ENCODE results near the gene SRPK2. TPM values are rescaled to one million over a fixed set of nuclear protein-coding genes. Genes with fewer than 3 reads are reported as not detected.
"Not testable (repeated sequence)": the region's sequence is repeated elsewhere in the genome, so short reads cannot be mapped to it uniquely, and the experiment has no call there.

SRPK2 gene
- total RNA-seq, 1 donor from 2014 or later, result 54.1 TPM

DNA sequence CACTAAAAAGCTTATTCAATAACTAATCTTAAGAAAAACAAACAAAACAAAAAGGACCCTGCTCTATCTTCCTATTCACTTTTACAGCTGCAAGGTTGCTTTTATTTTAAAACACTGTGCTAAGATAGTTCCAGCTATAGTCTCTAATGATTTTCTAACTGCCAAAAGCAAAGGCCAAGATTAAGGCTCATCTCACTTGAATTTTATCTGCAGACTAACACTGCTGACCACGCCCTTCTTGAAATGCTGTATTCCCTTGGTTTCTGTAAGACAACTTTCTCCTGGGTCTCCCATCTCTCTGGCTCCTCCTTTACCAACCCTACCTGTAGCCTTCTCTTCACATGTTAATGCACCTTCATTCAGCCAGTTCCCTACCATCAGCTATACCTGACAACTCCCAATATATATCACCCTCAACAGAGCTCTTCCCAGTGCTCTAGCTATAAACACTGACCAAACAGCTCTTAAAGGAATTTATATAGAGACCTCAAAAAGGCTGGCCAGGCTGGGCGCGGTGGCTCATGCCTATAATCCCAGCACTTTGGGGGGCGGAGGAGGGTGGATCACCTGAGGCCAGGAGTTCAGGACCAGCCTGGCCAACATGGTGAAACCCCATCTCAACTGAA is 11.7 kb downstream of the SRPK2 start:
- no peak for DNase-seq (ENCODE audit: low spot score)

- DNase-seq (ENCODE audit: low spot score), result no peak
Measured at GRCh38 chr7:105369944-105370343, 18.8 kb downstream of the SRPK2 start.

DNA sequence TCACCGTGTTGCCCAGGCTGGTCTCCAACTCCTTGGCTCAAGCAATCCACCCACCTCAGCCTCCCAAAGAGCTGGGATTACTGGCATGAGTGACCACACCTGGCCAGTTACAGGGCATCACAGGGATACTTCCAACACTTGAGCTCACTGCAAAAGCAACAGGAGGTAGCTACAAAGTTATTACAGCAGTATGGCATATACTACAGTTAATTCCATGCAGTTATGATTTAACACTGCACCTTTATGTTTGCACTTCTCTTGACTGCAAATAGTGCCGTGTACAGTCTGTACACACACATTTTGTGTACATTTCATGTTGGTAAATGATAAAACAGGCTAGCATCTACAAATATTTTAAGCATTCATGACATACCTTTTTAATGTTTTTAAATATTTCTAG is 21.3 kb downstream of the SRPK2 start:
- no peak for DNase-seq (ENCODE audit: low spot score)

DNA sequence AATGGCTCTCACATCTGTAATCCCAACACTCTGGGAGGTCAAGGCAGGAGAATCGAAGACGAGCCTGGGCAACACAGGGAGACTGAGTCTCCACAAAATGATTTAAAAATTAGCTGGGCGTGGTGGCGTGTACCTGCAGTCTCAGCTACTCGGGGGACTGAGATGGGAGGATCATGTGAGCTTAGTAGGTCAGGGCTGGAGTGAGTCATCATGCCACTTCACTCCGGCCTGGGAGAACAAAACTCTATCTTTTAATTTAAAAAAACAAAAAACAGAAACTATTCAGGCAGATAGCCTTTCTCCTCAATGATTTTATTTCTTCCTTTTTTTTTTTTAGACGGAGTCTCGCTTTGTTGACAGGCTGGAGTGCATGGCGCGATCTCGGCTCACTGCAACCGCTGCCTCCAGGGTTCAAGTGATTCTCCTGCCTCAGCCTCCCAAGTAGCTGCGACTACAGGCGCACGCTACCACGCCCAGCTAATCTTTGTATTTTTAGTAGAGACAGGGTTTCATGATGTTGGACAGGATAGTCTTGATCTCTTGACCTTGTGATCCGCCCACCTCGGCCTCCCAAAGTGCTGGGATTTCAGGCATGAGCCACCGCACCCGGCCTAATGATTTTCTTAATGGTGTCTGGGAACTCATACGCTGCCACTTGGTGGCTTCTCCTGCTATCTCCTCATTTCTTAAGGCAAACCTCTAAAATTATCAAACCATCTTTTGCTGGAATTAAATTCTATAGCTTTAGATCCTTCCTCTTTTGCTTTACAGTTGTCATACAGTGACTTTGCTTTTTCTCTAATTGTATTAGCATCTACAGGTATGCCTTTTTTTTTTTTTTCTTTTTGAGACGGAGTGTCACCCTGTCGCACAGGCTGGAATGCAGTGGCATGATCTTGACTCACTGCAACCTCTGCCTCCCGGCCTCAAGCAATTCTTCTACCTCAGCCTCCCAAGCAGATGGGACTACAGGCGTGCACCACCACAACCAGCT is 22.9 kb downstream of the SRPK2 start:
- no peak for DNase-seq (ENCODE audit: low spot score)

DNA sequence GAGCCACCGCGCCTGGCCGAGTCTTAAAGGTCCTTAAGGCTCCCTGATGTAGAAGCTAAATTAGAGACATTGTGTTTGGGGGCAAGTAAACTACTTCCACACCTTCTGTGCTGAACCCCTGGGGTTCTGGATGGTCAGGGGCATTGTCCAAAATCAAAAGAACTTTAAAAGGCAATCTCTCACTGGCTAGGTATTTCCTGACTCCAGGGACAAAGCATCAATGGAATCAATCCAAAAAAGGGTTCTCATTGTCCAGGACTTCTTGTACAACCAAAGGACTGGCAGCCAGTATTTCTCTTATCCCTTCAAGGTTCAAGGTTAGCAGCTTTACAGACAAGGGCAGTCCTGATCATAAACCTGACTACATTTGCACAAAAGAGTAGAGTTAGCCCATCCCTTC is 24.0 kb downstream of the SRPK2 start:
- no peak for DNase-seq (ENCODE audit: low spot score)

DNA sequence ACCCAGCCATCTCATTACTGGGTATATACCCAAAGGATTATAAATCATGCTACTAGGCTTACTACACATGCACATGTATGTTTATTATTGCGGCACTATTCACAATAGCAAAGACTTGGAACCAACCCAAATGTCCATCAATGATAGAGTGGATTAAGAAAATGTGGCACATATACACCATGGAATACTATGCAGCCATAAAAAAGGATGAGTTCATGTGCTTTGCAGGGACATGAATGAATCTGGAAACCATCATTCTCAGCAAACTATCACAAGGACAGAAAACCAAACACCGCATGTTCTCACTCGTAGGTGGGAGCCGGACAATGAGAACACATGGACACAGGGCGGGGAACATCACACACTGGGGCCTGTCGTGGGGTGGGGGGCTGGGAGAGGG is 25.1 kb downstream of the SRPK2 start:
- not testable (repeated sequence) for DNase-seq (ENCODE audit: low spot score)

DNA sequence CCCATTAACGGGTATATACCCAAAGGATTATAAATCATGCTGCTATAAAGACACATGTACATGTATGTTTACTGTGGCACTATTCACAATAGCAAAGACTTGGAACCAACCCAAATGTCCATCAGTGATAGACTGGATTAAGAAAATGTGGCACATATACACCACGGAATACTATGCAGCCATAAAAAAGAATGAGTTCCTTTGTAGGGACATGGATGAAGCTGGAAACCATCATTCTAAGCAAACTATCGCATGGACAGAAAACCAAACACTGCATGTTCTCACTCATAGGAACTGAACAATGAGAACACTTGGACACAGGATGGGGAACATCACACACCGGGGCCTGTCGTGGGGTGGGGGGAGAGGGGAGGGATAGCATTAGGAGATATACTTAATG is 26.0 kb downstream of the SRPK2 start:
- not testable (repeated sequence) for DNase-seq (ENCODE audit: low spot score)

- DNase-seq (ENCODE audit: low spot score), result not testable (repeated sequence)
Measured at GRCh38 chr7:105361995-105362394, 26.7 kb downstream of the SRPK2 start.

- DNase-seq (ENCODE audit: low spot score), result not testable (repeated sequence)
Measured at GRCh38 chr7:105360149-105360548, 28.6 kb downstream of the SRPK2 start.

- no peak for DNase-seq (ENCODE audit: low spot score)
Measured at GRCh38 chr7:105355701-105356100, 33.0 kb downstream of the SRPK2 start.

DNA sequence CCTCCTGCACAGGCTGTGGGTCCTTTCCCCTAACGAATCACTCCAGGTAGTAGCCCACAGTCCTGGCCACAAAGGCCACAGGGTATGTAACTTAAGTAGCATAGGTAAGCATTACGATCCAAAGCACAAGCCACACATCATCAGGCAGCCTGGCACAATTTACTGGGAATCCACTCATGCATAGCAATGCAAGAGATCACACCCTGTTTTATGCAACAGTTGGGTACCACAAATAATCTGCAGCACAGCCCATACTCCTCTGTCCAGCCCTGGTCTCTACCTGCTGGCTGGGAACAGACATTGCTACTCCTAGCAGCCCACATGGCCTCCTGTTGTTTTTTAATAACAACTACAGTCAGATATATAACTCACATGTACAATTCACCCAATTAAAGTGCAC is 34.3 kb downstream of the SRPK2 start:
- no peak for DNase-seq (ENCODE audit: low spot score)

- DNase-seq (ENCODE audit: low spot score), result no peak
Measured at GRCh38 chr7:105353752-105354328, 34.9 kb downstream of the SRPK2 start.

GRCh38 chr7:105352901-105353668 is 35.6 kb downstream of the SRPK2 start:
- DNase-seq (ENCODE audit: low spot score), result no peak

DNA sequence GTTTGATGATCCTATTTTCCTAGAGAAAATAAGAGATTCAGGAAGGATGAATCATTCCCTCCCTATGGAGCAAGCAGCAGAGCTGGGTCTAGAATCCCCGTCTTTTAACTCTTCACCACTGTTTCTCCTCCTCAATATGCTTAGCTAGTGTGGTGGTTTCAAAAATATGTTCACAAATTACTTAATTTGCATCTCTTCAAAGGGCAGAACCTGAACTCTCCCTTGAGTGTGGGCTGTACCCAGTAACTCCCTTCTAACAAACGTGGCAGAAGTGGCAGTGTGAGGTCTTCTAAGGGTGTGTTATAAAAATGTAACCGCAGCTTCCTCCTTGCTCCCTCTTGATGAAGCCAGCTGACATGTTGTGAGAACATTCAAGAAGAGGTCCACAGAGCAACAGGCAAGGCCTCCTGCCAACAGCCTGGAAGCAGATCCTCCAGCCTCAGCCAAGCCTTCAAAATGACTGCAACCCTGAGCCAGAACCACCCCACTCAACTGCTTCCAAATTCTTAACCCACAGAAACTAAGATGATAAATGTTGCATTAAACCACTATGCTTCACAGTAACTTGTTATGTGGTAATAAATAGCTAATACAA is 36.6 kb downstream of the SRPK2 start:
- peak; percentile 60 for DNase-seq (ENCODE audit: low spot score)

GRCh38 chr7:105350906-105351305 is 37.8 kb downstream of the SRPK2 start:
- no peak for DNase-seq (ENCODE audit: low spot score)

DNA sequence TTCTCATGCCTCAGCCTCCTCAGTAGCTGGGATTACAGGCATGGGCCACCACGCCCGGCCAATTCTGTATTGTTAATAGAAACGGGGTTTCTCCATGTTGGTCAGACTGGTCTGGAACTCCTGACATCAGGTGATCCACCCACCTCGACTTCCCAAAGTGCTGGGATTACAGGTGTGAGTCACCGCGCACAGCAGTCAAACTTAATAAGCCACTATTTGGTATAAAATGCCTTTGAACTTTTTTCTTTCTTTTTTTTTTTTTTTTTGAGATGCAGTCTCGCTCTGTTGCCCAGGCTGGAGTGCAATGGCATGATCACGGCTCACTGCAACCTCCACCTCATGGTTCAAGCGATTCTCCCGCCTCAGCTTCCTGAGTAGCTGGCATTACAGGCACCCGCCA is 40.5 kb downstream of the SRPK2 start:
- not testable (repeated sequence) for DNase-seq (ENCODE audit: low spot score)

DNA sequence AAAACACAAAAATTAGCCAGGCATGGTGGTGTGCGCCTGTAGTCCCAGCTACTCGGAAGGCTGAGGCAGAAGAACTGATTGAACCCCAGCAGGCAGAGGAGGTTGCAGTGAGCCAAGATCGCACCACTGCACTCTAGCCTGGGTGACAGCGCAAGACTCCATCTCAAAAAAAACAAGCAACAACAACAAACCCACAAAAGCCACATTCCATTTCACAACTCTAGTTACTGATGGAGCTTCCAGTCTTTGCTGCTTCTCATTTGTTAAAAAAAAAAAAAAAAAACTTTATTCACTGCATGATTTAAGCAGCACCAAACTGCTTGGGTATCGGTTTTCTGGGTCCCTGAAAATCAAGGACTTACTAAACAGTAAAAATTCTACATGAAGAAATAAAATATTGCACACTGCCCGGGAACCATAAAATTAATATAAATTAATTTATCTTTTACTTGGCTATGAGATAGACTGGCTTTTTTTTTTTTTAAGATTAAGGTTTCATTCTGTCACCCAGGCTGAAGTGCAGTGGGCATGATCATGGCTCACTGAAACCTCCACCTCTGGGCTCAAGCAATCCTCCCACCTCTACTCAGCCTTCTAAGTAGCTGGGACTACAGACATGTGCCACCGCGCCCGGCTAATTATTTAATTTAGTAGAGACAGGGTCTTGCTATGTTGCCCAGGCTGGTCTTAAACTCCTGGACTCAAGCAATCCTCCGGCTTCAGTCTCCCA is 42.0 kb downstream of the SRPK2 start:
- DNase-seq (ENCODE audit: low spot score), result no peak

GRCh38 chr7:105346138-105346537 is 42.6 kb downstream of the SRPK2 start:
- no peak for DNase-seq (ENCODE audit: low spot score)

- DNase-seq (ENCODE audit: low spot score), result no peak
Measured at GRCh38 chr7:105345725-105346124, 43.0 kb downstream of the SRPK2 start.

DNA sequence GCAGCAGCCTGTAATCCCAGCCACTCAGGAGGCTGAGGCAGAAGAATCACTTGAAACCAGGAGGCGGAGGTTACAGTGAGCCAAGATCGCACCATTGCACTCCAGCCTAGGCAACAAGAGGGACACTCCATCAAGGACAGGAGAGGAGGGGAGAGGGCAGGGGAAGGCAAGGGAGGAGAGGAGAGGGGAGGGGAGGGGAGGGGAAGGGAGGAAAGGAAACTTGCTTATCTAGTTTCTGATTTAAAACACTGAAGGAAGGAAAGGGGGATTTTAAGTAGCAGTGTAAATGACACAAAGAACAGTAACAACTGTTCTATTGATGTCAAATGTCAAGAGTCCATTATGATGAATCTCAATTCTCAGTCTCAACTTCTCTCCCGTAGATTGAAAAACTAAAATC is 43.7 kb downstream of the SRPK2 start:
- no peak for DNase-seq (ENCODE audit: low spot score)
